Gastroesophageal sphincter (tissue), 3 donors: Measurements from ENCODE around the gene ICAM3.

Experiments
- EP300 ChIP-seq: sonication (generic); formaldehyde crosslinking; IDR thresholded peaks from one replicate; pipeline ENCODE4 v1.6.1; 2017; ENCODE audit warnings: antibody characterized with exemption, mild to moderate bottlenecking
- POLR2A ChIP-seq, 2 donors: fragments of 450-650 bp; IDR thresholded peaks; one replicate each; pipeline ENCODE4 v1.6.1; 2017; ENCODE audit warnings: antibody characterized with exemption in 2 of 2, mild to moderate bottlenecking in 2 of 2, moderate library complexity in 1 of 2
- POLR2AphosphoS5 ChIP-seq: sonication (generic); formaldehyde crosslinking; IDR thresholded peaks from one replicate; pipeline ENCODE4 v1.6.1; 2017; ENCODE audit warnings: antibody characterized with exemption
- TF ChIP-seq, protein P1 (sequence below), 4 experiments: fragments of 200-600 bp in 2 of 4; fragments of 450-650 bp in 2 of 4; sonication (generic) in 1 of 4; IDR thresholded peaks; one replicate each; pipeline ENCODE4 v1.5.1; 2017 to 2019; ENCODE audit warnings: antibody characterized with exemption in 4 of 4, mild to moderate bottlenecking in 2 of 4, moderate library complexity in 2 of 4

DNA sequence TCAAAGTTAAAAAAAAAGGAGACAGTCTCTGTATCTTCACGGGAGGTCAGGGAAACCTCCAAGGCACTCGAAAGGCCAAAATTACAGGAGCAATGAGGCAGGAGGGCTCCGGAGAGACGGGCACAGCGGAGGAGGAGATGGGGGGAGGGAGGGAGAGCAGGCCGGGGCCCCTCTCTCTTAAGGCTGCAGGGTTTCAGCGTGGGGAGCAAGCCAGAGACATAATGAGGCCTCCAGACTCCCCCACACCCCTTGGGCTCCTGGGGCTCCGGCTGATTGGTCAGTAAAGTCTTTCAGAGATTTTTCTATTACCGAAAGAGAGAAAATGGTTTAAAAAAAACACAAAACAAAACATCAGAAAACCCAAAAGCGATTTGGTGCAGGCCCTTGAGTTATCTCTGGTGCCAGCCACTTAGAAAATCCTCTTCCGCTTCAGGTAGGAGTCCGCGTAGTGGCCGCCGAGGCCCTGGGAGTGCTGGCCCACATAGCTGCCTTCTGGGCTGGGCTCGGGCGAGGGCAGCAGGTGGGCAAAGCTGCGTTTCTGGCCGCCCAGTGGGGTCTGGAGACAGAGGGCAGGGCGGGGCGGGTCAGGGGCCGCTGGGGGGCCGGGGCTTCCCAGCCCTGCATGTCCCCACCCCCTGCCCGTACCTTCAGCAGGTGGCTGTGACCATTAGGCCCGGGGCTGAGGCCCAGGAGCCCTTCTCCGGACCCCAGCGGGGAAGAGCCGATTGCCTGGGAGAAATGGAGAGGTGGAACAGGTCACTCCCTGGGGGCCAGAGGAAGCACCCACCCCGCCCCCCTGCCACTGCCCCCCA, 22.2 kb downstream of the ICAM3 start:
- TF ChIP-seq, protein P1, sequence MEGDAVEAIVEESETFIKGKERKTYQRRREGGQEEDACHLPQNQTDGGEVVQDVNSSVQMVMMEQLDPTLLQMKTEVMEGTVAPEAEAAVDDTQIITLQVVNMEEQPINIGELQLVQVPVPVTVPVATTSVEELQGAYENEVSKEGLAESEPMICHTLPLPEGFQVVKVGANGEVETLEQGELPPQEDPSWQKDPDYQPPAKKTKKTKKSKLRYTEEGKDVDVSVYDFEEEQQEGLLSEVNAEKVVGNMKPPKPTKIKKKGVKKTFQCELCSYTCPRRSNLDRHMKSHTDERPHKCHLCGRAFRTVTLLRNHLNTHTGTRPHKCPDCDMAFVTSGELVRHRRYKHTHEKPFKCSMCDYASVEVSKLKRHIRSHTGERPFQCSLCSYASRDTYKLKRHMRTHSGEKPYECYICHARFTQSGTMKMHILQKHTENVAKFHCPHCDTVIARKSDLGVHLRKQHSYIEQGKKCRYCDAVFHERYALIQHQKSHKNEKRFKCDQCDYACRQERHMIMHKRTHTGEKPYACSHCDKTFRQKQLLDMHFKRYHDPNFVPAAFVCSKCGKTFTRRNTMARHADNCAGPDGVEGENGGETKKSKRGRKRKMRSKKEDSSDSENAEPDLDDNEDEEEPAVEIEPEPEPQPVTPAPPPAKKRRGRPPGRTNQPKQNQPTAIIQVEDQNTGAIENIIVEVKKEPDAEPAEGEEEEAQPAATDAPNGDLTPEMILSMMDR (IDR thresholded peaks at IDR 0.05) = no peak
- no peak for TF ChIP-seq POLR2A (IDR thresholded peaks at IDR 0.05)
- no peak for TF ChIP-seq POLR2AphosphoS5
- TF ChIP-seq EP300 = no peak
